ENCODE measurements around the gene TDP1. TPM values are rescaled to one million over a fixed set of nuclear protein-coding genes. Genes with fewer than 3 reads are reported as not detected.

TDP1 gene
- total RNA-seq, 1 experiment from 2014 or later: 23.9 TPM

DNA sequence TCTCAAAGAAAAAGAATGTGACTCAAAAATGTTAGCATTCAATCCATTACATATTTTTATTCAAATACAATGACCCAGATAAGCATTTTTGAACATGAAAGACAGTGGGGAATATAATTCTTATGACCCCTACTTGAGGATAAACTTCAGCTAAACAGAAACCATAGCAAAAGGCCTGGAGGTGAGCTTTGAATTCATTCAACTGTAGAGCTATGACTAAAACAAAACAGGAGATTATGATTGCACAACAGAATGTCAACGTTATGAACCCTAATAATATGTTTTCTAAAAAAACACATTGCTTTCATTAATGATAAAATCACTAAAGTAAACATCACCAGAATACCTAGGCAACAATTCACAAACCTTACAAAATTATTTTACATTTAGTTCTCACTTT lies 29.0 kb upstream of the TDP1 start:
- Histone ChIP-seq H3K4me3 (ENCODE audit: low read depth in 2 of 2, low read length in 2 of 2) (no peak overlapping the region), H3K4me1 (ENCODE audit: control insufficient read depth, insufficient read depth, low read length) (no peaks in the 10 kb centered on the region), H3K9me3 (ENCODE audit: control insufficient read depth, insufficient read depth, low read depth, low read length) (no peaks in the 10 kb centered on the region), H3K27me3 (ENCODE audit: control insufficient read depth, insufficient read depth, low read length) (no peaks in the 10 kb centered on the region), H3K36me3 (ENCODE audit: control insufficient read depth, insufficient read depth, low read length) (no peaks in the 10 kb centered on the region; the same call in 1 of the 2 replicates), H3K27ac (ENCODE audit: low read length) (no peak overlapping the region)
- no peak for DNase-seq (ENCODE audit: low read depth, low spot score)
- no peak for ATAC-seq
- BruUV-seq (replicated peaks): no TSS peak
- ChIA-PET CTCF (no interaction called here), POLR2A (no interaction called here)
- TF ChIP-seq, protein P1, sequence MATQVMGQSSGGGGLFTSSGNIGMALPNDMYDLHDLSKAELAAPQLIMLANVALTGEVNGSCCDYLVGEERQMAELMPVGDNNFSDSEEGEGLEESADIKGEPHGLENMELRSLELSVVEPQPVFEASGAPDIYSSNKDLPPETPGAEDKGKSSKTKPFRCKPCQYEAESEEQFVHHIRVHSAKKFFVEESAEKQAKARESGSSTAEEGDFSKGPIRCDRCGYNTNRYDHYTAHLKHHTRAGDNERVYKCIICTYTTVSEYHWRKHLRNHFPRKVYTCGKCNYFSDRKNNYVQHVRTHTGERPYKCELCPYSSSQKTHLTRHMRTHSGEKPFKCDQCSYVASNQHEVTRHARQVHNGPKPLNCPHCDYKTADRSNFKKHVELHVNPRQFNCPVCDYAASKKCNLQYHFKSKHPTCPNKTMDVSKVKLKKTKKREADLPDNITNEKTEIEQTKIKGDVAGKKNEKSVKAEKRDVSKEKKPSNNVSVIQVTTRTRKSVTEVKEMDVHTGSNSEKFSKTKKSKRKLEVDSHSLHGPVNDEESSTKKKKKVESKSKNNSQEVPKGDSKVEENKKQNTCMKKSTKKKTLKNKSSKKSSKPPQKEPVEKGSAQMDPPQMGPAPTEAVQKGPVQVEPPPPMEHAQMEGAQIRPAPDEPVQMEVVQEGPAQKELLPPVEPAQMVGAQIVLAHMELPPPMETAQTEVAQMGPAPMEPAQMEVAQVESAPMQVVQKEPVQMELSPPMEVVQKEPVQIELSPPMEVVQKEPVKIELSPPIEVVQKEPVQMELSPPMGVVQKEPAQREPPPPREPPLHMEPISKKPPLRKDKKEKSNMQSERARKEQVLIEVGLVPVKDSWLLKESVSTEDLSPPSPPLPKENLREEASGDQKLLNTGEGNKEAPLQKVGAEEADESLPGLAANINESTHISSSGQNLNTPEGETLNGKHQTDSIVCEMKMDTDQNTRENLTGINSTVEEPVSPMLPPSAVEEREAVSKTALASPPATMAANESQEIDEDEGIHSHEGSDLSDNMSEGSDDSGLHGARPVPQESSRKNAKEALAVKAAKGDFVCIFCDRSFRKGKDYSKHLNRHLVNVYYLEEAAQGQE (IDR thresholded peaks at IDR 0.05; ENCODE audit: insufficient read depth in 1 of 2, low read depth in 2 of 2, low read length in 1 of 2): no peak
- TF ChIP-seq TCF7L2 (IDR thresholded peaks at IDR 0.05; ENCODE audit: low read depth, low read length) (no peak), POLR2AphosphoS5 (IDR thresholded peaks at IDR 0.05; ENCODE audit: low read depth, low read length) (no peak), SIN3A (IDR thresholded peaks at IDR 0.05; ENCODE audit: borderline replicate concordance, insufficient read depth, low read depth, low read length) (no peak)
- TF ChIP-seq, protein P2, sequence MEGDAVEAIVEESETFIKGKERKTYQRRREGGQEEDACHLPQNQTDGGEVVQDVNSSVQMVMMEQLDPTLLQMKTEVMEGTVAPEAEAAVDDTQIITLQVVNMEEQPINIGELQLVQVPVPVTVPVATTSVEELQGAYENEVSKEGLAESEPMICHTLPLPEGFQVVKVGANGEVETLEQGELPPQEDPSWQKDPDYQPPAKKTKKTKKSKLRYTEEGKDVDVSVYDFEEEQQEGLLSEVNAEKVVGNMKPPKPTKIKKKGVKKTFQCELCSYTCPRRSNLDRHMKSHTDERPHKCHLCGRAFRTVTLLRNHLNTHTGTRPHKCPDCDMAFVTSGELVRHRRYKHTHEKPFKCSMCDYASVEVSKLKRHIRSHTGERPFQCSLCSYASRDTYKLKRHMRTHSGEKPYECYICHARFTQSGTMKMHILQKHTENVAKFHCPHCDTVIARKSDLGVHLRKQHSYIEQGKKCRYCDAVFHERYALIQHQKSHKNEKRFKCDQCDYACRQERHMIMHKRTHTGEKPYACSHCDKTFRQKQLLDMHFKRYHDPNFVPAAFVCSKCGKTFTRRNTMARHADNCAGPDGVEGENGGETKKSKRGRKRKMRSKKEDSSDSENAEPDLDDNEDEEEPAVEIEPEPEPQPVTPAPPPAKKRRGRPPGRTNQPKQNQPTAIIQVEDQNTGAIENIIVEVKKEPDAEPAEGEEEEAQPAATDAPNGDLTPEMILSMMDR (IDR thresholded peaks at IDR 0.05): no peak
- intact Hi-C loops (cut with micrococcal nuclease; ENCODE audit: unreplicated experiment) (no loop called here), in situ Hi-C loops (cut with HindIII; ENCODE audit: low pct_unique_long_range_greater_than_20kb, low sequenced_read_pairs) (no loop called here)

DNA sequence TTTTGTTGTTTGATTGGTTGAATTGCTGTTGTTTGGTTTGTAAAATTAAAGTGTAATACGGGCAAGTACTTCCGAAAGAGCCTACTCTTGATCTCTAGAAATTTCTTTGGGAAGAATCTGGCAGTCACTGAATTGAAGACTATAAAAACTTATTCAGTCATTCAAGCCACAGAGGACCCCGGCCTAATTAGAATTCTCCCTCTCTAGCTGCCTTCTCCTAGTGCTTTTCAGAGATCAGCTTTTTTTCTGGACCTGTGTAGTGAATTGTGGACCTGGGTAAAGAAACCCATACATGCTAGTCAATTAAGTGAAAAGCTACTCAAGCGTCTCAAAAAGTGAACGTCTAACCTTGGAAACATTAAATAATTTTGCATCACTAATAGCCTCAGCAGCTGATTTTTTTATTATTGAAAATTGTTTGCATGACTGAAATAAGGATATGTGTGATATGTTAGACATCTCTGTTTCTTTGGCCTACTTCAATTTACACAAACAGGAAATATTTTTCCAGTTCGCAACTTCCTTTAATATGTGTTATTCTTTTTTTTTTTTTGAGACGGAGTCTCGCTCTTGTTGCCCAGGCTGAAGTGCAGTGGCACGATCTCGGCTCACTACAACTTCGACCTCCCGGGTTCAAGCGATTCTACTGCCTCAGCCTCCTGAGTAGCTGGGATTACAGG lies 28.4 kb upstream of the TDP1 start:
- TF ChIP-seq TCF7L2 (IDR thresholded peaks at IDR 0.05; ENCODE audit: low read depth, low read length) (no peak), POLR2AphosphoS5 (IDR thresholded peaks at IDR 0.05; ENCODE audit: low read depth, low read length) (no peak), SIN3A (IDR thresholded peaks at IDR 0.05; ENCODE audit: borderline replicate concordance, insufficient read depth, low read depth, low read length) (no peak)
- TF ChIP-seq, protein P2 (IDR thresholded peaks at IDR 0.05): no peak
- TF ChIP-seq, protein P1 (IDR thresholded peaks at IDR 0.05; ENCODE audit: insufficient read depth in 1 of 2, low read depth in 2 of 2, low read length in 1 of 2): no peak
- Histone ChIP-seq H3K4me3 (ENCODE audit: low read depth in 2 of 2, low read length in 2 of 2) (no peak overlapping the region), H3K4me1 (ENCODE audit: control insufficient read depth, insufficient read depth, low read length) (no peaks in the 10 kb centered on the region), H3K9me3 (ENCODE audit: control insufficient read depth, insufficient read depth, low read depth, low read length) (no peaks in the 10 kb centered on the region), H3K27ac (ENCODE audit: low read length) (no peak overlapping the region), H3K27me3 (ENCODE audit: control insufficient read depth, insufficient read depth, low read length) (no peaks in the 10 kb centered on the region), H3K36me3 (ENCODE audit: control insufficient read depth, insufficient read depth, low read length) (no peaks in the 10 kb centered on the region; the same call in 1 of the 2 replicates)
- in situ Hi-C loops (cut with HindIII; ENCODE audit: low pct_unique_long_range_greater_than_20kb, low sequenced_read_pairs): no loop called here
- BruUV-seq (replicated peaks): no TSS peak
- no peak for ATAC-seq
- ChIA-PET POLR2A (no interaction called here), CTCF (no interaction called here)
- no peak for DNase-seq (ENCODE audit: low read depth, low spot score)
- intact Hi-C loops (cut with micrococcal nuclease; ENCODE audit: unreplicated experiment): no loop called here
